Neural progenitor cell (in vitro differentiated cells): ENCODE results near the gene OR10D3. TPM values are rescaled to one million over a fixed set of nuclear protein-coding genes. Genes with fewer than 3 reads are reported as not detected.
"Not testable (repeated sequence)": the region's sequence is repeated elsewhere in the genome, so short reads cannot be mapped to it uniquely, and the experiment has no call there.

Source experiments
- DNase-seq: peaks from one replicate; pipeline ENCODE4 v3.0.0-alpha.2; 2016; ENCODE audit warnings: low spot score
- H2AFZ ChIP-seq: fragments of 200-600 bp; sonication (generic); replicated peaks from 2 replicates; pipeline ENCODE4 v1.6.1; 2016; ENCODE audit warnings: antibody characterized with exemption
- H3F3A ChIP-seq: fragments of 200-600 bp; sonication (generic); 2 replicates; pipeline ENCODE4 v1.6.1; 2016; ENCODE audit warnings: antibody characterized with exemption, low read depth
- H3K27ac ChIP-seq: fragments of 200-600 bp; sonication (generic); 2 replicates; pipeline ENCODE4 v1.5.1; 2016; ENCODE audit warnings: mild to moderate bottlenecking
- H3K27me3 ChIP-seq: fragments of 200-600 bp; sonication (generic); 2 replicates; pipeline ENCODE4 v1.6.1; 2016; ENCODE audit warnings: mild to moderate bottlenecking, moderate library complexity
- H3K36me3 ChIP-seq: fragments of 200-600 bp; sonication (generic); 2 replicates; pipeline ENCODE4 v1.5.1; 2016
- H3K4me1 ChIP-seq: fragments of 200-600 bp; sonication (generic); 2 replicates; pipeline ENCODE4 v1.6.1; 2016; ENCODE audit warnings: mixed run types
- H3K4me2 ChIP-seq: fragments of 200-600 bp; sonication (generic); 2 replicates; pipeline ENCODE4 v1.6.1; 2016
- H3K4me3 ChIP-seq: fragments of 200-600 bp; sonication (generic); 2 replicates; pipeline ENCODE4 v1.5.1; 2016
- H3K79me2 ChIP-seq: fragments of 200-600 bp; sonication (generic); 2 replicates; pipeline ENCODE4 v1.6.1; 2016; ENCODE audit warnings: low read depth
- H3K9ac ChIP-seq: fragments of 200-600 bp; sonication (generic); 2 replicates; pipeline ENCODE4 v1.6.1; 2016
- H3K9me3 ChIP-seq: fragments of 200-600 bp; sonication (generic); 2 replicates; pipeline ENCODE4 v1.5.1; 2016; ENCODE audit warnings: low read depth
- H4K20me1 ChIP-seq: fragments of 200-600 bp; sonication (generic); 2 replicates; pipeline ENCODE4 v1.6.1; 2016; ENCODE audit warnings: low read depth
- H3K27ac Mint-ChIP-seq: 3 replicates; pipeline ENCODE4 v1.8.0; 2021; ENCODE audit warnings: mixed read lengths
- H3K27me3 Mint-ChIP-seq: 2 replicates; pipeline ENCODE4 v1.8.0; 2022; ENCODE audit warnings: low read depth, mild to moderate bottlenecking, inconsistent platforms, moderate library complexity, mixed read lengths; ENCODE audit not compliant: insufficient read depth
- H3K36me3 Mint-ChIP-seq: 3 replicates; pipeline ENCODE4 v1.8.0; 2021; ENCODE audit warnings: mixed read lengths
- H3K4me1 Mint-ChIP-seq: 3 replicates; pipeline ENCODE4 v1.8.0; 2021; ENCODE audit warnings: mixed read lengths
- H3K4me3 Mint-ChIP-seq: 3 replicates; pipeline ENCODE4 v1.8.0; 2021; ENCODE audit warnings: mild to moderate bottlenecking, moderate library complexity, mixed read lengths
- H3K9me3 Mint-ChIP-seq: 3 replicates; pipeline ENCODE4 v1.8.0; 2020; ENCODE audit warnings: mixed read lengths
- CTCF ChIP-seq: fragments of 200-600 bp; sonication (generic); IDR thresholded peaks from 2 replicates; pipeline ENCODE4 v1.5.1; 2017; ENCODE audit warnings: antibody characterized with exemption, mild to moderate bottlenecking
- EZH2 ChIP-seq: fragments of 200-600 bp; sonication (generic); IDR thresholded peaks from 2 replicates; pipeline ENCODE4 v1.6.1; 2017; ENCODE audit warnings: antibody characterized with exemption, mild to moderate bottlenecking, moderate library complexity
- EZH2phosphoT487 ChIP-seq: fragments of 200-600 bp; sonication (generic); IDR thresholded peaks from 2 replicates; pipeline ENCODE4 v1.6.1; 2017; ENCODE audit warnings: antibody characterized with exemption
- total RNA-seq: library from RNA; depleted of rRNA; stranded (reverse); fragments of >200 nt; gene quantifications from 2 replicates; pipeline ENCODE4 v1.2.3, GENCODE V29; 2015; ENCODE audit warnings: low replicate concordance

Gene OR10D3
- total RNA-seq, 1 donor from 2014 or later = not detected

DNA sequence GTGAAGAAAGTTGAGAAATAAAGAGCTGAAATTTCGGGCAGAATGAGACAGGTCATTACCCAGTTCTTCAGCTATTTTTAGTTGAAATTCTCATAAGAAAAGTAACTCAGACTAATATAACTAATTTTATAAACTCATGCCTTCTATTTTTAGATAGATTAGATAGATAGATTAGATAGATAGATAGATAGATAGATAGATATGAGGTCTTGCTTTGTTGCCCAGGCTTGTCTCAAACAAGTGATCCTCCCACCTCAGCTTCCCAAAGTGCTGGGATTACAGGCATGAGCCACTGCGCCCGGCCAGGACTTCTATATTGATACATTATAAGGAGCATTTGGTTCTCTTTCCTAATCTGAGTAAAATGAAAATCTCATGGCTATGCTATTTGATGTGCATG, 30.9 kb downstream of the OR10D3 start:
- Histone ChIP-seq H3K79me2 (no peaks in the 10 kb centered on the region), H3K9me3 (no peaks in the 10 kb centered on the region), H3K4me2 (no peak overlapping the region), H3K4me1 (peaks cover 7% of the 10 kb centered on the region), H3K9ac (no peak overlapping the region), H2AFZ (no peak overlapping the region), H4K20me1 (no peaks in the 10 kb centered on the region), H3K27ac (no peak overlapping the region), H3K4me3 (no peak overlapping the region), H3F3A (no peaks in the 10 kb centered on the region), H3K27me3 (no peaks in the 10 kb centered on the region), H3K36me3 (no peaks in the 10 kb centered on the region)
- H3K4me3 Mint-ChIP-seq = no peak overlapping the region
- H3K36me3 Mint-ChIP-seq = no peaks in the 10 kb centered on the region
- no peaks in the 10 kb centered on the region for H3K27me3 Mint-ChIP-seq
- no peak for TF ChIP-seq CTCF
- no peak for TF ChIP-seq EZH2
- no peak for TF ChIP-seq EZH2phosphoT487
- no peaks in the 10 kb centered on the region for H3K9me3 Mint-ChIP-seq
- no peaks in the 10 kb centered on the region for H3K4me1 Mint-ChIP-seq
- no peak for DNase-seq
- H3K27ac Mint-ChIP-seq = no peak overlapping the region

DNA sequence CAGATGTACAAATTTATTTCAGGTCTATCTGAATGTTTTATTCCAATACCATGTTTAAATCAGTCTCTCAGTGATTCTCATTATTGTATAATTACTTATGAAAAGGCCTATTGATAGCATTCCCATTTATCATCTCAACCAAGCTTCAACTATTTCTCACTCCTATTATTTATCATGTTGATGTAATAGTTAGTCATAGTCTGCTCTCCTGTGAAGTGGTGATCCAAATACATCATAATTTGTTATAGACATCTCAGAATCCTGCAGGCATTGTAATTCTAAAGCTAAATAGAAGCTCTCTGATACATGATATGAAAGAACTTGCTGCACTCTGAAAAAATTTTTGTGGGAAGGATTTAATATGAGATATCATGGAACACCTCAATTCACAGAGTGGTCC, 36.0 kb downstream of the OR10D3 start:
- Histone ChIP-seq H3K27me3 (no peaks in the 10 kb centered on the region), H3K9me3 (no peaks in the 10 kb centered on the region), H3K4me1 (peaks cover 1% of the 10 kb centered on the region), H3K79me2 (no peaks in the 10 kb centered on the region), H3K36me3 (no peaks in the 10 kb centered on the region), H4K20me1 (no peaks in the 10 kb centered on the region), H3K4me2 (no peak overlapping the region), H3K9ac (no peak overlapping the region), H3F3A (no peaks in the 10 kb centered on the region), H3K27ac (no peak overlapping the region), H2AFZ (no peak overlapping the region), H3K4me3 (no peak overlapping the region)
- Mint-ChIP-seq H3K9me3 (no peaks in the 10 kb centered on the region), H3K4me1 (no peaks in the 10 kb centered on the region), H3K36me3 (no peaks in the 10 kb centered on the region), H3K27me3 (no peaks in the 10 kb centered on the region), H3K4me3 (no peak overlapping the region), H3K27ac (no peak overlapping the region)
- no peak for DNase-seq
- TF ChIP-seq CTCF (no peak), EZH2 (no peak), EZH2phosphoT487 (no peak)

DNA sequence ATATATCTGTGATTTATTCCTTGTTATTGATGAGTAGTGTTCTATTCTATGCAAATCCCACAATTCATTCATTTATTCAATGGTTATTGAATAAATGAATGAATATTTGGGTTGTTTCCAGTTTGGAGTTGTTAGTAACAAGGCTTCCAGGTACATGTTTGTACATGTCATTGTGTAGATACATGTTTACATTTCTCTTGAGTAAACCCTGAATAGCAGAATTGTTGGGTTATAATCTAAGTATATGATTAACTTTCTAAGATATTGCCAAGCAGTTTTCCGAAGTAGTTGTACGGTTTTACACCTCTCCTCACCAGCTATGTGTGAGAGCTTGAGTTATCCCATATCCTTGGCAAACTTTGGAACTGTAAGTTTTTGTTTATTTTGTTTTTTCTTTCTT, 39.3 kb downstream of the OR10D3 start:
- H4K20me1 ChIP-seq = no peaks in the 10 kb centered on the region
- no peaks in the 10 kb centered on the region for H3K79me2 ChIP-seq
- no peaks in the 10 kb centered on the region for H3K27me3 ChIP-seq
- no peak overlapping the region for H3K9ac ChIP-seq
- H3K27ac ChIP-seq = no peak overlapping the region
- no peak overlapping the region for H3K4me3 ChIP-seq
- no peaks in the 10 kb centered on the region for H3K36me3 ChIP-seq
- no peak for TF ChIP-seq EZH2phosphoT487
- no peak for TF ChIP-seq CTCF
- TF ChIP-seq EZH2 = no peak
- Mint-ChIP-seq H3K27me3 (no peaks in the 10 kb centered on the region), H3K4me3 (no peak overlapping the region), H3K27ac (no peak overlapping the region), H3K9me3 (no peaks in the 10 kb centered on the region), H3K36me3 (no peaks in the 10 kb centered on the region), H3K4me1 (peaks cover 5% of the 10 kb centered on the region)
- no peaks in the 10 kb centered on the region for H3K9me3 ChIP-seq
- no peak overlapping the region for H2AFZ ChIP-seq
- no peak overlapping the region for H3K4me2 ChIP-seq
- peaks cover 8% of the 10 kb centered on the region for H3K4me1 ChIP-seq
- no peak for DNase-seq
- no peaks in the 10 kb centered on the region for H3F3A ChIP-seq

- H3K9me3 Mint-ChIP-seq, H4K20me1 ChIP-seq, H3K36me3 ChIP-seq, H3K4me3 Mint-ChIP-seq, H3K4me1 ChIP-seq, H3K27ac Mint-ChIP-seq, DNase-seq, H3K36me3 Mint-ChIP-seq, H3K27me3 Mint-ChIP-seq, H3K27me3 ChIP-seq, H3F3A ChIP-seq, H3K4me1 Mint-ChIP-seq, H2AFZ ChIP-seq, H3K9me3 ChIP-seq, H3K9ac ChIP-seq, H3K4me2 ChIP-seq, H3K79me2 ChIP-seq, H3K27ac ChIP-seq, H3K4me3 ChIP-seq: not testable (repeated sequence)
These were observed 41.7 kb downstream of the OR10D3 start for GRCh38 chr11:124224618-124225423.
